Kidney (tissue), 14 donors: ENCODE results near the gene NLRC5. TPM values are rescaled to one million over a fixed set of nuclear protein-coding genes. Genes with fewer than 3 reads are reported as not detected.

Experiments used
- DNase-seq, 5 donors: peaks; one replicate each; pipeline ENCODE4 v3.0.0-alpha.2; 2013 to 2020
- FAIRE-seq: peaks from 2 replicates; lab custom pipeline; 2012; peaks lifted over from hg19 to GRCh38; lab: Jason Lieb, UNC
- H3K27ac ChIP-seq, 2 donors: one replicate each; pipeline ENCODE4 v1.7.0; 2013; ENCODE audit warnings: low read depth in 2 of 2, low read length in 2 of 2, inconsistent platforms in 1 of 2
- H3K27me3 ChIP-seq: one replicate; pipeline ENCODE4 v1.7.1; 2013; ENCODE audit warnings: low read length, inconsistent platforms; ENCODE audit not compliant: control insufficient read depth, insufficient read depth
- H3K36me3 ChIP-seq, 3 donors: one replicate each; pipeline versions ENCODE4 v1.7.0 to v1.7.1; 2013; ENCODE audit warnings: low read length in 3 of 3, control low read depth in 1 of 3, inconsistent platforms in 1 of 3; ENCODE audit not compliant: insufficient read depth in 3 of 3, control insufficient read depth in 2 of 3
- H3K4me1 ChIP-seq, 3 donors: one replicate each; pipeline versions ENCODE4 v1.7.0 to v1.7.1; 2013; ENCODE audit warnings: low read length in 3 of 3, inconsistent platforms in 1 of 3, low read depth in 1 of 3; ENCODE audit not compliant: control insufficient read depth in 2 of 3, insufficient read depth in 2 of 3
- H3K4me3 ChIP-seq, 3 donors: one replicate each; pipeline versions ENCODE4 v1.7.0 to v1.8.1; 2013; ENCODE audit warnings: low read length in 3 of 3, control low read depth in 1 of 3, inconsistent platforms in 1 of 3
- H3K9ac ChIP-seq, 3 donors: one replicate each; pipeline versions ENCODE4 v1.7.0 to v1.7.1; 2013; ENCODE audit warnings: low read length in 3 of 3, control low read depth in 1 of 3, inconsistent platforms in 1 of 3
- H3K9me3 ChIP-seq, 3 donors: one replicate each; pipeline versions ENCODE4 v1.7.0 to v1.7.1; 2013; ENCODE audit warnings: low read length in 3 of 3, control low read depth in 1 of 3, inconsistent platforms in 1 of 3; ENCODE audit not compliant: control insufficient read depth in 2 of 3, insufficient read depth in 1 of 3
- intact Hi-C: fragments of 100-400 bp; cut with DNase I; formaldehyde crosslinking; loops from one replicate; pipeline ENCODE4 v1.11.1; 2022
- polyA plus RNA-seq: library from polyadenylated mRNA; stranded (reverse); fragments of 350-450 nt; fragmentation: Illumina TruSeq; extraction: RNeasy Lipid Tissue Mini Kit (QIAGEN cat#74804); gene quantifications from one replicate; pipeline ENCODE4 v1.2.3, GENCODE V29; 2014; ENCODE audit warnings: low read depth, low replicate concordance; ENCODE audit not compliant: insufficient read depth
- total RNA-seq: library from RNA; stranded (reverse); fragmentation: NEBNext Ultra II Directional; extraction: Animal tissue kit (Norgen Biotek cat#: 25700); gene quantifications from one replicate; pipeline ENCODE4 v1.2.1, GENCODE V29; 2021
- TF ChIP-seq, protein P1 (sequence below): IDR thresholded peaks from 3 replicates; pipeline ENCODE4 v1.5.1; 2012; ENCODE audit warnings: mild to moderate bottlenecking, moderate library complexity, borderline replicate concordance; ENCODE audit not compliant: insufficient read depth; ENCODE audit errors: extremely low read depth
- donor health status: control.
- donor health status: control.
- donor health status: control.
- donor health status: control.
- donor health status: control.
- donor health status: DM: yes; HTN: yes; CAD: no.
- donor health status: Normal renal cell carcinoma (clear cell type).

Gene NLRC5
- total and polyA plus RNA-seq, 2 donors from 2014 or later = 7.1 to 55.6 TPM

- Histone ChIP-seq H3K9ac (no peak overlapping the region), H3K36me3 (no peaks in the 10 kb centered on the region), H3K4me1 (peaks cover 0 to 3% (median 0%) of the 10 kb centered on the region in 3 donors), H3K4me3 (no peak overlapping the region), H3K9me3 (no peaks in the 10 kb centered on the region), H3K27me3 (no peaks in the 10 kb centered on the region), H3K27ac (no peak overlapping the region)
- no peak for FAIRE-seq
- intact Hi-C loops = loop anchor here (10.0 kb wide), 1 partner anchor 74 kb away; no protein-coding TSS in a partner anchor
- TF ChIP-seq, protein P1, sequence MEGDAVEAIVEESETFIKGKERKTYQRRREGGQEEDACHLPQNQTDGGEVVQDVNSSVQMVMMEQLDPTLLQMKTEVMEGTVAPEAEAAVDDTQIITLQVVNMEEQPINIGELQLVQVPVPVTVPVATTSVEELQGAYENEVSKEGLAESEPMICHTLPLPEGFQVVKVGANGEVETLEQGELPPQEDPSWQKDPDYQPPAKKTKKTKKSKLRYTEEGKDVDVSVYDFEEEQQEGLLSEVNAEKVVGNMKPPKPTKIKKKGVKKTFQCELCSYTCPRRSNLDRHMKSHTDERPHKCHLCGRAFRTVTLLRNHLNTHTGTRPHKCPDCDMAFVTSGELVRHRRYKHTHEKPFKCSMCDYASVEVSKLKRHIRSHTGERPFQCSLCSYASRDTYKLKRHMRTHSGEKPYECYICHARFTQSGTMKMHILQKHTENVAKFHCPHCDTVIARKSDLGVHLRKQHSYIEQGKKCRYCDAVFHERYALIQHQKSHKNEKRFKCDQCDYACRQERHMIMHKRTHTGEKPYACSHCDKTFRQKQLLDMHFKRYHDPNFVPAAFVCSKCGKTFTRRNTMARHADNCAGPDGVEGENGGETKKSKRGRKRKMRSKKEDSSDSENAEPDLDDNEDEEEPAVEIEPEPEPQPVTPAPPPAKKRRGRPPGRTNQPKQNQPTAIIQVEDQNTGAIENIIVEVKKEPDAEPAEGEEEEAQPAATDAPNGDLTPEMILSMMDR = no peak
- no peak for DNase-seq
Observed at GRCh38 chr16:56970934-56971767, 18.2 kb upstream of the NLRC5 start.

DNA sequence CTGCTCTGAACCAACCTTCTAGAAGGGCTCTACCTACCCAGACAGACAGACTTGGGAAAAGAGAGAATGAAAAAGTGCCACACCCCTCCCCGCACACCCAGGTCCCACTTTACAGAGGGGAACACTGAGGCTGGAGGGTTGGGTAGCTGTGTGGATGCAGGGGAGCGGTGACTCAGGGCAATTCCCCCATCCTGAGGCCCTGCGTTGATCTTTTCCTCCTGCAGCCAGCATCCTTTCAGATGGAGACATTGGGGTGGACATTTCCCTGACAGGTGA lies 17.7 kb upstream of the NLRC5 start:
- Histone ChIP-seq H3K9ac (no peak overlapping the region), H3K9me3 (no peaks in the 10 kb centered on the region), H3K36me3 (no peaks in the 10 kb centered on the region), H3K27ac (no peak overlapping the region), H3K4me3 (no peak overlapping the region), H3K27me3 (no peaks in the 10 kb centered on the region), H3K4me1 (peaks cover 0 to 3% (median 0%) of the 10 kb centered on the region in 3 donors)
- intact Hi-C loops = loop anchor here (10.0 kb wide), 1 partner anchor 73 kb away; no protein-coding TSS in a partner anchor
- no peak for FAIRE-seq
- DNase-seq = no peak
- TF ChIP-seq, protein P1 = no peak

- intact Hi-C loops = loop anchor here (10.0 kb wide), 1 partner anchor 72 kb away; no protein-coding TSS in a partner anchor
- DNase-seq = no peak
- Histone ChIP-seq H3K4me1 (peaks cover 0 to 3% (median 0%) of the 10 kb centered on the region in 3 donors), H3K27me3 (no peaks in the 10 kb centered on the region), H3K4me3 (no peak overlapping the region), H3K36me3 (no peaks in the 10 kb centered on the region), H3K27ac (no peak overlapping the region), H3K9me3 (no peaks in the 10 kb centered on the region), H3K9ac (no peak overlapping the region)
- no peak for FAIRE-seq
- TF ChIP-seq, protein P1 = no peak
Observed at GRCh38 chr16:56972403-56973293, 16.7 kb upstream of the NLRC5 start.
